ENCODE measurements around the gene LYRM2. TPM values are rescaled to one million over a fixed set of nuclear protein-coding genes. Genes with fewer than 3 reads are reported as not detected.
"Not testable (repeated sequence)": the region's sequence is repeated elsewhere in the genome, so short reads cannot be mapped to it uniquely, and the experiment has no call there.

LYRM2 gene
- total RNA-seq, 1 donor from 2014 or later = 11.3 TPM

DNA sequence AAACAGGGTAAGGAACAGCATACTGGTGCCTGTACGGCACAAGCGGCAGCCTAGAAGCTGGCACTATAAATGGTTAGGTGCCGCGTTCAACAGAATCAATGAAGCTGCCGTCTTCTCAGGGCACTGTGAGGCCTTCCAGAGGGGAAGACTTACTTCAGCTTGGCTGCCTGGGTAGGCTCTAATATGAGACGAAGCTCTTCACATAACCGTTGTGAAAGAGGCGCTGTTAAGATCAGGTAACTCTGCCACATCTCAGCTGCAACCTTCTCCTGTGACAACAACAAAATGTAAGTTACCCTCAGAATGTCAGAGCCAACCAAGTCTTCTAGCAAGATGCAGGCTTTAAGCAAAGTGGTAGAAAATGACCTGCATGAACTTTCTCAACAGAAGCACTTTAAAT is 12.0 kb upstream of the LYRM2 start:
- H3K4me3 ChIP-seq (ENCODE audit: low read depth, low read length) = no peak overlapping the region
- TF ChIP-seq, protein P1, sequence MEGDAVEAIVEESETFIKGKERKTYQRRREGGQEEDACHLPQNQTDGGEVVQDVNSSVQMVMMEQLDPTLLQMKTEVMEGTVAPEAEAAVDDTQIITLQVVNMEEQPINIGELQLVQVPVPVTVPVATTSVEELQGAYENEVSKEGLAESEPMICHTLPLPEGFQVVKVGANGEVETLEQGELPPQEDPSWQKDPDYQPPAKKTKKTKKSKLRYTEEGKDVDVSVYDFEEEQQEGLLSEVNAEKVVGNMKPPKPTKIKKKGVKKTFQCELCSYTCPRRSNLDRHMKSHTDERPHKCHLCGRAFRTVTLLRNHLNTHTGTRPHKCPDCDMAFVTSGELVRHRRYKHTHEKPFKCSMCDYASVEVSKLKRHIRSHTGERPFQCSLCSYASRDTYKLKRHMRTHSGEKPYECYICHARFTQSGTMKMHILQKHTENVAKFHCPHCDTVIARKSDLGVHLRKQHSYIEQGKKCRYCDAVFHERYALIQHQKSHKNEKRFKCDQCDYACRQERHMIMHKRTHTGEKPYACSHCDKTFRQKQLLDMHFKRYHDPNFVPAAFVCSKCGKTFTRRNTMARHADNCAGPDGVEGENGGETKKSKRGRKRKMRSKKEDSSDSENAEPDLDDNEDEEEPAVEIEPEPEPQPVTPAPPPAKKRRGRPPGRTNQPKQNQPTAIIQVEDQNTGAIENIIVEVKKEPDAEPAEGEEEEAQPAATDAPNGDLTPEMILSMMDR (conservative IDR thresholded peaks at IDR 0.05; ENCODE audit: low read depth, low read length) = no peak
- DNase-seq (ENCODE audit: low read depth) = no peak

DNA sequence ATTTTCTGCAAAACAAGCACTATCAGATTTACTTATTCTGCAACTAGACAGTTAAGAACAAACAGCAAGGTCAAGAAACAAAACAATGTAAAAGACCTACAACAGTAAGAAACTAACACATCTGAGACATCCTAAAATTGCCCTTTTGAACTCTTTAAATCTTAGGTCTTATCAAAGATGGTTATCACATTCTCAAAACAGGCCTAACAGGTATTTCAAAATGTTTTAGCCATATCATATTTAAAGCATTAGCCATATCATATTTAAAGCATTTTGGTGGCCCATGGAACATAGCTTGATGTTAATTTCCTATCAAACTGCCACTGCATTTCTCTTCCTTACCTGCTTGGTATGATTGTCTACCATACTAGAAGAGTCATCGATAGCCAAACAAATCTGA is 11.1 kb upstream of the LYRM2 start:
- H3K4me3 ChIP-seq (ENCODE audit: low read depth, low read length) = no peak overlapping the region
- no peak for DNase-seq (ENCODE audit: low read depth)

DNA sequence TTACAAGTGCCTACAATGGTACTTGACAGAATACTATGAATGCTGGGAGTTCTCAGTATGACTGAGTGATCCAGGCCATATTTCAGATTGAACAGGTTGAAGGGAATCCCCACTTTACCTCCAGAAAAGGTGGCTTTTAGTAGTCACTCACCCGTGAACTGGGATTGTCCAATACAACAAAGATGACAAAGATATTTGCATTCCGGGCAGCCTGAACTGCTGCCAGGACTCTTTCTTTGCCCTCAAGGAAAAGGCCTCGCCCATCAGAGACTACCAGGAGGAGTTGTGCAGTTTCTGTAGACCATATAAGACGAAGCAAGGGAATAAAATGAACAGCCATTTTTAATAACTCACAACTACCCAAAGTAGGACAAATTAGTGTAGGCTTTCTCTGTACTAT is 6.3 kb upstream of the LYRM2 start:
- no peak for DNase-seq (ENCODE audit: low read depth)
- TF ChIP-seq, protein P1 (conservative IDR thresholded peaks at IDR 0.05; ENCODE audit: low read depth, low read length) = no peak
- no peak overlapping the region for H3K4me3 ChIP-seq (ENCODE audit: low read depth, low read length)

More for the DNA sequence above, 11.1 kb upstream of the LYRM2 start:
- TF ChIP-seq, protein P1 (conservative IDR thresholded peaks at IDR 0.05; ENCODE audit: low read depth, low read length) = no peak

DNA sequence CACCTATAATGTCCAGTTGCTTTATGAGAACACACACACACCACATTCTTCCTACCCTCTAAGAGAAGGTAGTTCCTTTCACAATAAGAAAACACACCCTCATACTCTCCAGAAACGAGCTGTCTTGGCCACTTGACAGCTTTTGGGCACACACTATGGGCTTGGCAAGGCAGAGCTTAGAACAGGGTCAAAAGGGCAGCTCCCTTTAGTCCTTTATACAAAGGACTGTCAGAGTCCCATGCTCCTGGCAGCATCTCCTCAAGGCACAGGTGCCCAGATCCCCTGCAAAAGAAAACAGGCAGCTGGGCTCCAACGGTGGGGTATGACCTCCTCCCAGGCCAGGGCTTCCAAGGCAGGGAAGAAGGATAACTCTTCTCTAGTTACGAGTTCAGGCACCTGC is 4.9 kb upstream of the LYRM2 start:
- H3K4me3 ChIP-seq (ENCODE audit: low read depth, low read length) = no peak overlapping the region
- DNase-seq (ENCODE audit: low read depth) = no peak
- TF ChIP-seq, protein P1 (conservative IDR thresholded peaks at IDR 0.05; ENCODE audit: low read depth, low read length) = no peak

DNA sequence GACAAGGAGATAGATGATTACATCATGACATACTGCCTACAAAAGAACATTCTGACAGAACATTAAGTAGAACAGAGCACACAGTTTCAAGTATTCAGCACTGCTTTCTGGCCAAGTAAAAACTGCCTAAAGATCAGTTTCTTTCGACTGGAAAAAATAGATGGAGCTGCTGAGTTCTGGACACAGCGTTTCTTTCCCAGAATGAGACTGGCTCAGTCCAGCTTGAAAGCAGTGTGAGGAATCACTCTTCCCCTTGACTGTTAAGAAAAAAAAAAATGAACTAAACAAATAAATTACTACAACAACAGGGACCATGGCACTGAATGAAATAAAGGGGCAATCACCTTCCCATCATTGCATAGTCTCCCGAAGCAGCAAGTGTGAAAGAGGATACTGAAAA is 4.4 kb upstream of the LYRM2 start:
- no peak for DNase-seq (ENCODE audit: low read depth)
- TF ChIP-seq, protein P1 (conservative IDR thresholded peaks at IDR 0.05; ENCODE audit: low read depth, low read length) = no peak
- no peak overlapping the region for H3K4me3 ChIP-seq (ENCODE audit: low read depth, low read length)

DNA sequence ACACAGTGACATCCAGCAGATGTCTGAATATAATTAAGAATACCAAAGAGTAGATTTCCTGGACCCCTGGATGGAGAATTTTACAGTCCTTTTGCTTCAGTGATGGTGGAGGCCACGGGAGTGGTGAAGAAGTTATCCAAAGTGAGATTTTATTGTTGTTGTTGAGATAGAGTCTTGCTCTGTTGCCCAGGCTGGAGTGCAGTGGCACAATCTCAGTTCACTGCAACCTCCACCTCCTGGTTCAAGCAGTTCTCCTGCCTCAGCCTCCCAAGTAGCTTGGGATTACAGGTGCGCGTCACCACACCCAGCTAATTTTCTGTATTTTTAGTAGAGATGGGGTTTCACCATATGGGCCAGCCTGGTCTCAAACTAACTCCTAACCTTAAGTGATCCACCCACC is 3.0 kb upstream of the LYRM2 start:
- DNase-seq (ENCODE audit: low read depth); H3K4me3 ChIP-seq (ENCODE audit: low read depth, low read length): not testable (repeated sequence)

DNA sequence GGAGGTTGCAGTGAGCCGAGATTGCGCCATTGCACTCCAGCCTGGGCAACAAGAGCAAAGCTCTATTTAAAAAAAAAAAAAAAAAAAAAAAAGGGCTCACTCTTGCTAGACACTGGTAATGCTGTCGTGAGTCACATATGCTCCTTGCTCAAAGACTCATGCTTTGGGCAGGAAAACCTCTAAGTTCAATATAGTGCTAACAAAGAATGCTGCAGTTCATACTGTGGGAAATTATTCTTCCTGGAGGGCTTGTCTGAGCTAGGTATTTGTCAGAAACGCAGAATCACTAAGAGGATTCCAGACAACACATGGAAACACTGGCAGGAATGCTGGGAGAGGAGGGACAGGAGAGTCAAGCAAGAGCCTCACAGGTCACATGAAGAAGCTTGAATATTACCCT is 2.3 kb upstream of the LYRM2 start:
- TF ChIP-seq, protein P1 (conservative IDR thresholded peaks at IDR 0.05; ENCODE audit: low read depth, low read length) = no peak
- H3K4me3 ChIP-seq (ENCODE audit: low read depth, low read length) = no peak overlapping the region
- DNase-seq (ENCODE audit: low read depth) = no peak

DNA sequence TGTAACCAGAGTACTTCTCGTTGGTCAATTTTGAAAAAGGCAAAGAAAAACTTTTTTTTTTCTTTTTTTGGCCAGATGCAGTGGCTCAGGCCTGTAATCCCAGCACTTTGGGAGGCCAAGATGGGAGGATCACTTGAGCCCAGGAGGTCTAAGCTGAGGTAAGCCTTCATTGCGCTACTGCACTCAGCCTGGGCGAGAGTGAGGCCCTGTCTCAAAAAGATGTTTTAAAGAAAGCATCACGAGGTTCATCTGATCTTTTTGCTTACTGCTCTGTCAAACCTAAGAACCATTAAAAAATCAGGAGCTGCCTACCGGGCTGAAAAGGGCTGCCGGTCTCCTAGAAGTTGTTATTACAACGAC is 607 bp downstream of the LYRM2 start:
- H3K4me3 ChIP-seq (ENCODE audit: low read depth, low read length) = peak overlapping the region; percentile 73
- DNase-seq (ENCODE audit: low read depth) = peak; percentile 10
- TF ChIP-seq, protein P1 (conservative IDR thresholded peaks at IDR 0.05; ENCODE audit: low read depth, low read length) = no peak

DNA sequence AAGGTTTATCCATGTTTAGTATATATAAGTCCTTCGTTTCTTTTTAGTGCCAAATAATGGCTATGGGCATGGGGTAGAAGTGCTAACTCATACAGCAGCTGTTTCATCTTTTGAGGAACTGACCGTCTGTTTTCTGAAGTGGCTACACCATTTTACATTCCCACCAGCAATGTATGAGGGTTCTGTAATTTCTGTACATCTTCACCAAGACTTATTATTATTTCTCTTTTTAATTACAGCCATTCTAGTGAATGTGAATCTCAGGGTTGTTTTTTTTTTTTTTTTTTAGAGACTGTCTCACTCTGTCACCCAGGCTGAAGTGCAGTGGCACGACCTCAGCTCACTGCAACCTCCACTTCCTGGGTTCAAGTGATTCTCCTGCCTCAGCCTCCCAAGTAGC is 2.1 kb downstream of the LYRM2 start:
- DNase-seq (ENCODE audit: low read depth); H3K4me3 ChIP-seq (ENCODE audit: low read depth, low read length): not testable (repeated sequence)

Measured in epithelial cell of proximal tubule (primary cell).